Left kidney (tissue), 8 donors: ENCODE results near the gene BDH1. TPM values are rescaled to one million over a fixed set of nuclear protein-coding genes. Genes with fewer than 3 reads are reported as not detected.
"Not testable (repeated sequence)": the region's sequence is repeated elsewhere in the genome, so short reads cannot be mapped to it uniquely, and the experiment has no call there.

Experiments used
- DNase-seq: peaks from one replicate; pipeline ENCODE4 v3.0.0-alpha.2; 2013
- long read RNA-seq, 8 donors: transcript quantifications; one replicate each; lab custom pipeline, GENCODE V29; 2026
- polyA plus RNA-seq: library from polyadenylated mRNA; unstranded; fragments of 120-200 nt; gene quantifications from one replicate; pipeline ENCODE4 v1.2.1, GENCODE V29; 2013; ENCODE audit not compliant: insufficient read length

Gene BDH1
- polyA plus RNA-seq = 52.2 TPM
- long read RNA-seq, donor 1, transcript BDH1-202 (7 exons, 3,455 nt) = major isoform, 8 of 11 reads
- long read RNA-seq, donor 1, partial matches to known transcripts = 0 of 11 reads
- long read RNA-seq, donor 1, other reads (novel, unspliced or antisense) = 0 of 11 reads
- long read RNA-seq, donor 2, partial matches to known transcripts = 0 of 7 reads
- long read RNA-seq, donor 2, other reads (novel, unspliced or antisense) = 0 of 7 reads
- long read RNA-seq, donor 3, transcript BDH1-202 (7 exons, 3,455 nt) = major isoform, 6 of 16 reads
- long read RNA-seq, donor 3, partial matches to known transcripts = 6 of 16 reads
- long read RNA-seq, donor 3, other reads (novel, unspliced or antisense) = 0 of 16 reads
- long read RNA-seq, donor 4 = 0 reads
- long read RNA-seq, donor 5, transcript BDH1-202 (7 exons, 3,455 nt) = major isoform, 13 of 18 reads
- long read RNA-seq, donor 5, partial matches to known transcripts = 0 of 18 reads
- long read RNA-seq, donor 5, other reads (novel, unspliced or antisense) = 0 of 18 reads
- long read RNA-seq, donor 6, transcript BDH1-202 (7 exons, 3,455 nt) = major isoform, 7 of 13 reads
- long read RNA-seq, donor 6, partial matches to known transcripts = 0 of 13 reads
- long read RNA-seq, donor 6, other reads (novel, unspliced or antisense) = 0 of 13 reads
- long read RNA-seq, donor 7, transcript BDH1-202 (7 exons, 3,455 nt) = major isoform, 8 of 14 reads
- long read RNA-seq, donor 7, partial matches to known transcripts = 0 of 14 reads
- long read RNA-seq, donor 7, other reads (novel, unspliced or antisense) = 0 of 14 reads
- long read RNA-seq, donor 8, partial matches to known transcripts = 0 of 4 reads
- long read RNA-seq, donor 8, other reads (novel, unspliced or antisense) = 0 of 4 reads

GRCh38 chr3:197555281-197556261, at the start of gene BDH1:
BDH1 (minus strand) TSS chr3:197555968; CDS start chr3:197546443, 9,525 bp downstream.
- DNase-seq = no peak

GRCh38 chr3:197603317-197603933, 47.7 kb upstream of the BDH1 start:
- DNase-seq = no peak

GRCh38 chr3:197602351-197602750, 46.6 kb upstream of the BDH1 start:
- not testable (repeated sequence) for DNase-seq

GRCh38 chr3:197601566-197601840, 45.7 kb upstream of the BDH1 start:
- not testable (repeated sequence) for DNase-seq

GRCh38 chr3:197600796-197601565, 45.2 kb upstream of the BDH1 start:
- DNase-seq = no peak

- peak; percentile 71 for DNase-seq
Observed at GRCh38 chr3:197599089-197599765, 43.5 kb upstream of the BDH1 start.

GRCh38 chr3:197598404-197598980, 42.7 kb upstream of the BDH1 start:
- no peak for DNase-seq

- DNase-seq = no peak
Observed at GRCh38 chr3:197597335-197597734, 41.6 kb upstream of the BDH1 start.

GRCh38 chr3:197595470-197596185, 39.9 kb upstream of the BDH1 start:
- DNase-seq = no peak

GRCh38 chr3:197593046-197593380, 37.2 kb upstream of the BDH1 start:
- DNase-seq = no peak

- DNase-seq = no peak
Observed at GRCh38 chr3:197592361-197593045, 36.7 kb upstream of the BDH1 start.

- no peak for DNase-seq
Observed at GRCh38 chr3:197591816-197592215, 36.0 kb upstream of the BDH1 start.

- DNase-seq = no peak
Observed at GRCh38 chr3:197590313-197590962, 34.7 kb upstream of the BDH1 start.

GRCh38 chr3:197589545-197589944, 33.8 kb upstream of the BDH1 start:
- no peak for DNase-seq

GRCh38 chr3:197586768-197587167, 31.0 kb upstream of the BDH1 start:
- not testable (repeated sequence) for DNase-seq

- no peak for DNase-seq
Observed at GRCh38 chr3:197586181-197586580, 30.4 kb upstream of the BDH1 start.

- no peak for DNase-seq
Observed at GRCh38 chr3:197584733-197585132, 29.0 kb upstream of the BDH1 start.

GRCh38 chr3:197583371-197583770, 27.6 kb upstream of the BDH1 start:
- DNase-seq = no peak
